CD4-positive, alpha-beta T cell treated with Interleukin-4 for 4 hours (primary cell): ENCODE data around the gene TMEM170B.

ENCODE experiments used
- DNase-seq: peaks from one replicate; pipeline ENCODE4 v3.0.0-alpha.2; 2020

TMEM170B gene

DNA sequence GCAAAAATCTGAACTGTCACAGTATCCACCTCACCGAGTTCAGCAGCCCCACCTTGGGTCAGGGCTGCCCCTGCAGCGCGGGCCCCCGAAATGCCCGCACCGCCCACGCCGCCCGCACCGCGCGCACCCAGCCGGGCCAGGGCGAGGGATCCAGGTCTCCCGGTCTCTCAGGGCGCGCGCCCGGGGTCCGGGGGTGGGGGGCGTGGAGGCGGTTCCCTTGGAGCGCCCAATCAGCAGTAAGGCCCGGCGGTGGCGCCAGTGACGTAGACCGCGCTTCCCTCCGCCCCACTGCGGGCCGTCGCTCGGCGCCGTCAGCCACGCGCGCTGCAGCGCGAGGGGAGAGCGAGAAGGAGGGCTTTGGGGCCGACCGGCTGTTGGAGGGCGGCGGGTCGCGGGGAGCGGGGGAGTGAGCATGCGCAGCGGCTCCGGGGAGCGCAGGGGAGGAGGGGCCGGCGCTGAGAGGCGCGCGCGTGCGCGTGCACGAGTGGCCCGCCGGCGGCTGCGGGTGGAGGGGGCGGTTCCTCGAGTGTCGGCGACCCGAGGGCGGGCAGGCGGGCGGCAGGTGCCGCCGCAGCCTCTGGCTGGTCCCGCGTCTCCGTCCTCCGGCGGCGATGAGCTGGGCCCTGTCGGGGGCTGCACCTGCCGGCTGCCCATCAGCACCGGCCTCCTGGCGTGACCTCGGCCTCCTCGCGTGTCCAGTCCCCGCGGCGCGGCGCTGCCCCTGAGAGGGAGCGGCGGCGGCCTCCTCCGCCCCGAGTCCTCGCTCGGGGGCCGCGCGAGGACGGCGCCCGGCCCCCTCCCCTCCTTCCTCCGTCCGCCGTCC, at the start of gene TMEM170B:
Gene TMEM170B (plus strand): TSS at position 521 of the 823 bp plus-strand sequence. CDS start 529 bp downstream, outside the sequence.
- peak; percentile 96 for DNase-seq

DNA sequence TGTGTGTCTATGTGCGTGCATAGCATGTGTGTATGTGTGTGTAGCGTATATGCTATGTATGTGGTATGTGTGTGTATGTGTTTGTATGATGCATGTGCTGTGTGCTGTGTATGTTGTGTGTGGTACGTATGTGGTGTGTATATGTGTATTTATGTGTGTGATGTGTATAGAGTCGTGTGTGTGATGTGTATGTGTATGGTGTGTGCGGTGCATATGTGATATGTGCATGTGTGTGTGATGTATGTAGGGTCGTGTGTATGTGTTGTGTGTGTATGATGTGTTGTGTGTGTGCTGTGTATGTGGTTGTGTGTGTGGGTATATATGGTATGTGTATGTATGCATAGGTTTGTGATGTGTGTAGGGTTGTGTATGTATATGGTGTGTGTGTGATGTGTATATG, 46.6 kb upstream of the TMEM170B start:
- no peak for DNase-seq

DNA sequence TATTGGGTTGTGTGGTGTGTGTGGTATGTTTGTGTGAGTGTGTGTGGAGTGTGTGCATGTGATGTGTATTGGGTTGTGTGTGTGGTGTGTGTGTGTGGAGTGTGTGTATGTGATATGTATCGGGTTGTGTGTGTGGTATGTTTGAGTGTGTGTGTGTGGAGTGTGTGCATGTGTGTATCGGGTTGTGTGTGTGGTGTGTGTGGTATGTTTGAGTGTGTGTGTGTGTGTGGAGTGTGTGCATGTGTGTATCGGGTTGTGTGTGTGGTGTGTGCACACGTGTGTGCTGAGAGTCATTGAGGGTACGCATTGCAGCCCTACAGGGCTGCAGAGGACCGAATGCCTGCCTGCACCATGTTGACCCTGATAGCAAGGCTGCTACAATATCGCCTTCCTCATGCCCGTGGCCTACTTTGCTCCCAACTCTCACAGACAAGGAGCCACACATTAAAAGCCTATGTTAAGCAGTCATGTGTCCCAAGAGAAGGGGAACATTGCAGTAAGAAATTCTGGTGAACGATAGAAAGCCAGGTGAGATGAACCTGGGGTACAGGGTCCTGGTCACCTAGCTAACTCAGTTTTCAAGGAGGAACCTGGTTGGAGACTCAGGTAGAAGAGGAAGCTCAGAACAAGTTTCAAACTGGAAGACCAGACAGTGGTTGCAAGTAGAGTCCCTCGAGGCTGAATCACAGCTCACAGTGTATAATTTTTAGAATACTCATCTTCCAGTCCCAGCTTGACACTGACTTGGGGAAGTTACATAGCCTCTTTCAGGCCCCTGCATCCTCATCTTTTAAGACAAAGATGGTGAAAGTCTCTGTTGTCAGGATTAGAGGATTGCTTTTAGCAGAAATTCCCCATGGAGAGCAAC, 45.7 kb upstream of the TMEM170B start:
- no peak for DNase-seq

DNA sequence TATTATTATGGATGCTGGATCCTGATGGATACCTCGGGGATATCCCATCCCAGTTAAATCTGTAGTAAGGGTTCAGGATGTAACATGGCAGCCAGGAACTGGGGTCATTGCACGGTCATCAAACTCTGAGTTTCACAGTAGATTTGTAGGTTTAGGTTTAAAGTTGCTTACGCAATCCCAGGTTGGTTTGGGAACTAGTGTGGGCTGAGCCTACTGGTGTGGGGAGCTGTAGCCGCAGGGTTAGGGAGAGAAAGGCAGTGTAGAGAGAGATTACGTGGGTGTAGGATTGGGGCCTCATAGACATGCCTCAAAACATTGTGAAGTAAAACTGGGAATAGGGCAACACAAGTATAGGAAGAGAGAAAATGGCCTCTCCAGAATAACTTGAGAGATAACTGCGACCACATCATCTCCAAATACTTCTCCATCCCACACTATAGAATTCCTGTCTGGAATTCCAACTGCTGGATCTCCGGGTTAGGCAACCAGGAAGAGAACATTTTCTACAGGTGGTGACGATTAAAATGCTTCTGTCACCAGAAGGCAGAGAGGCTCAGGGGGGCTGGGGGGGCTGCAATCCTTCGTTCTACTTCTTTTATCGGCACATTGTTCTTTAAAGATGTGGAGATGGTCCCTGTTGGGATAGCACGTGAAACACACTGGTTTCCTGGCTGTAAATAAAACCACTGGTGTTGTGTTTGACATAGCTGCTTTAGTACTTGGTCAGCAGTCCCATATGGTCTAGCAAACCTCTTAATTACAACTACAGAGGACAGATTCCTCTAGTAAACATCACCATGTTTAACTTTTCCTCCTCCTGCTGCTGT, 44.9 kb upstream of the TMEM170B start:
- DNase-seq = no peak

DNA sequence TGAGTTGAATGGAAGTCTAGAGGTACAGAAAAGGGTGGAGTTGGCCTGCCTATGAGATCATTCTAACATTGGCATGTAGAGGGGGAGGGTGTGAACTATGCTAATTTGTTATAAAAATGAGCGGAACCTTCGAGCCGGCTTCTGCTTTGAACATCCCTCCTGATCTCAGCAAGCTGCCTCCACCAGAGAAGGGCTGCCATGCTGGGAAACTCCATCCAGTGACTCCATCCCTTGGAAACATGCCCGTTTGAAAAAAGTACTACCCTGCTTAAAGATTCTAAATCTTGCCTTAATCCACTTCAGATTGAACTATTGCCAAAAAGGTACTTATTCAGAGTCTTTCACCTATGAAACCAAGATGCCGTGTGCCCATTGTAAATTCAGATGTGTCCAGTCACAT, 43.6 kb upstream of the TMEM170B start:
- no peak for DNase-seq

DNA sequence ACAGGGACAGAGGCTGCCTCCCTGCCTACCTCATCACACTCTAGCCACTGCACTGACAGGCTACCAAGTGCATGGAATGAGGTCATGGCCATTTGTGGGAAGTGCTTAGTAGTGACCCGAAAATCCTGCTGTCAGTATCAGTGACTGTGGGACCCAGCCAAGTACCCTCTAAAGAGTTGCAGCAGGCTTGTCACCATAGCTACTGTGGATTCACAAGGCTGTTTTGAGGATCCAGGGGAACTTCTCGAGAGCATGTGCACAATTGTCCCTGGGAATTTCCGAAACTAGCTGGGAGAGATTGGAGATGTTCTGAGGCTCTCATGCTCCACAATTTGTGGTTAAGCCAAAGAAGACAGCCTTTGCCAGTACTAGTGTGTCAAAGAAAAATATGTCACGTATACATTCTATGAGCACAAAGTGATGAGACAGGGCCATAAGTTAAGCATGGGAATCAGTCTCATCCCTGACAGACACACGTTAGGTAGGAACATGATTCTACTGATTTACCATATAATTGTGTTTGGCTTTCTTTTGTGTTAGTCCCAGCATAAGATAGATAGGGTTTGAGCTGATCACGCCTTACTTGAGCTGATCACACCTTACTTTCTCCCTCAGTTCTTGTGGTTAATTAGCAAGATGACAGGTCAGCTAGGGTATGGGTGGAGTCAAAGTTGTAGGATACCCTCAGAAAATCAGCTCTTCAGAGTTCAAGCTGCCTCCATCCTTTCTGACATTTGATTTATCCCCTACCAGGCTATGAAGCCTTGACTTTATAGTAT, 42.6 kb upstream of the TMEM170B start:
- DNase-seq = no peak

GRCh38 chr6:11495565-11496145, 41.9 kb upstream of the TMEM170B start:
- no peak for DNase-seq

DNA sequence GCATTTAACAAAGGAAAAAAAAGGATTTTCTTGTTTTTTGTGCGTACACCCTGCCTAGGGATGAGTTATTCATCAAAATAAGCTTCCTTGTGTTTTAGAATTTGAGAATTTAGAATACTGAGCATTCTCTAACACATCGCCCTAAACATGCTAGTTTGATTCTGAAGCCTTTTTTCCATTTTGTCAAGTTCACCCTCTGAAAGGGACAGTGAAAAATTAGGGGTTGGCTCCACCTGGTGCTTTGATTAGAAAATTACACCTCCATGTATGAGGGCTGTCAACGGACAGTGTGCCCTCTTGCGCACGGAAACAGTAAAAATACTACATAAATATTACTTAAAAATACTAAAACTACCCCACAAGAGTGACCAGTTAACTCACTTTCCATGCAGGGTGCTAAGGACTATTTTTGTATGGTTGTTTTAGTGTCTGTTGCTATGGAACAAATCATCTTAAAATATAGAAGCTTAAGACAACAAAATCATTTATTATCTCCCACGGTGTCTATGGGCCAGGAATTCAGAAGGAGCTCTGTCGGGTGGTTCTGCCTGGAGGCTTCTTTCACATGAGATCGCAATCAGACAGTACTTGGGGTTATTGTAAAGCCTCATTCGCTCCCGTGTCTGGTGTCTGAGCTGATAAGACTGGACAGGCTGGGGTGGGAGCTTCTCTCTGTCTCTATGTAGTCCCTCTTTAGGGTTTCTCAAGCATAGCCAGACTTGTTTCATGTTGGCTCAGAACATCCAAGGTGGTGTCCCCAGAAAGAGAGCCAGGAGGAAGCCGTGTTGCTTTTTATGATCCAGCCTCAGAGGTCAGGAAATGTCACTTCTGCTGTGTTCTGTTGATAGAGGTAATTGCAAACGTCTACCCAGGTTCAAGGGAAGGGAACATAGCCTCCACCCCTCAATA, 41.1 kb upstream of the TMEM170B start:
- DNase-seq = peak; percentile 84

DNA sequence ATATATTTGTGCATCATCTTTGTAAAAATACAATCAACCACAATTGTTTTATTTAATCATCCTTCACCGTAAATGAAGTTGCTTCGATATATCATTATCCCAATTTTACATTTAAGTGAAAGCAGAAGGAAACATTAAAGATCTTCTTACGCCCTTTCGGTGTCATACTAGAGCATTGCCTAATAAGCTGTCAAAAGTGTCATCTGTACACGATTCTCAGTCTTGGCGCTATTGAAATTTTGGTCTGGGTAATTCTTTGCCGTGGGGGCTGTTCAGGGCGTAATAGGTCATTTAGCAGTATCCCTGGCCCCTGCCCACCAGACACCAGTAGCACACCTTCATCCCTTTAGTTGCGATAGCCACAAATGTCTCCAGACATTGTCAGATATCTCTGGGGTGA, 40.4 kb upstream of the TMEM170B start:
- no peak for DNase-seq

DNA sequence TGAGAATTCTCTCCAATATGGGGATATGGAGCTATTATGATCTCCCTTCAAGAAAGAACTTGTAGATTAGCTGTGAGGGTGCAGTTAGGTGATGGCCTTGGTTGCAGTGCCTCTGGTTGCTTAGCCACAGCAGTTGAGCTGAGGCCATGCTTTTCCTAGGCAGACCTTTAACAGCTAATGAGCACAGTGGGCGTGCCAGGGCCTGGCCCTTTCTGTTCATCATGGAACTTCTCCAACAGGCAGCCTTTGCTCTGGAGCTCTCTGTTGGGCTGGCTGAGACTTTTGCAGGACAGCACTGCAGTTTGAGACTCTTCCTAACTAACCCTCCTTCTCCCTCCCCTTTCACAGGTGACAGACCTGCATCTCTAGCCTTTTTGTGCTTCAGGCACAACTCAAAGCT, 39.7 kb upstream of the TMEM170B start:
- no peak for DNase-seq

DNA sequence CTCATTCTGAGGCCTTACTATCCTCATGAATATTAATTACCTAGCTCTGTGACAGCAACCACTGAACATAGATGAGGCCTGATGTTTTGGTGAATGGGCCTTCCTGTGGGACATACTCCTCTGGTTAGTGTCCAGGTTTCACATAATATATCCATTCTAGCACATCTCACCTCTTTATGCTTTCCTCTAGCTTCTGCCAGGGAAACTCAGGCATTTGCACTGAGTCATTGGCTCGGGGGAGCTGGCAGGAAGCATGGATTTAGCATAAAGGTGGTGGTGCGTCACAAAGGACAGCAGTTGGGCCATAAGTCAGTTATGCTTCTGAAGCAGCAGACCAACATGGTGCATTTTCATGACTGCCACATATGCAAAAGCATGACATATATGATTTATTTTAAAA, 37.5 kb upstream of the TMEM170B start:
- no peak for DNase-seq

DNA sequence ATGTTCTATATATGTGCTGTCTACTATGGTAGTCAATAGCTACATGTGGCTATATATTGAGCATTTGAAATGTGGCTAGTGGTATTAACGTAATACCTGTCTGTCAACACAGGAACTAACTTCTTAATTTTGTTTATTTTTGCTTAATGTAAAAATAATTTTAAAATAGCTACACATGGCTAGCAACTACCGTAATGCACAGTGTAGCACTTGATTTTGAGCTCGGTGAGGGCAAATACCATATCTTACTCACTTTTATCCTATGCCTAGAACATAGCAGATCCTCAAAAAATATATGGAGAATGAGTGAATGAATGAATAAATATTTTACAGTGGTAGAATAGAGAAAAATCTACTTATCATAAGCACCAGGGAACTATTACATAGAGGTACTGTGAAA, 28.1 kb upstream of the TMEM170B start:
- DNase-seq = no peak

GRCh38 chr6:11514672-11515071, 22.9 kb upstream of the TMEM170B start:
- no peak for DNase-seq

GRCh38 chr6:11515763-11516162, 21.8 kb upstream of the TMEM170B start:
- no peak for DNase-seq

GRCh38 chr6:11522812-11523605, 14.5 kb upstream of the TMEM170B start:
- no peak for DNase-seq

DNA sequence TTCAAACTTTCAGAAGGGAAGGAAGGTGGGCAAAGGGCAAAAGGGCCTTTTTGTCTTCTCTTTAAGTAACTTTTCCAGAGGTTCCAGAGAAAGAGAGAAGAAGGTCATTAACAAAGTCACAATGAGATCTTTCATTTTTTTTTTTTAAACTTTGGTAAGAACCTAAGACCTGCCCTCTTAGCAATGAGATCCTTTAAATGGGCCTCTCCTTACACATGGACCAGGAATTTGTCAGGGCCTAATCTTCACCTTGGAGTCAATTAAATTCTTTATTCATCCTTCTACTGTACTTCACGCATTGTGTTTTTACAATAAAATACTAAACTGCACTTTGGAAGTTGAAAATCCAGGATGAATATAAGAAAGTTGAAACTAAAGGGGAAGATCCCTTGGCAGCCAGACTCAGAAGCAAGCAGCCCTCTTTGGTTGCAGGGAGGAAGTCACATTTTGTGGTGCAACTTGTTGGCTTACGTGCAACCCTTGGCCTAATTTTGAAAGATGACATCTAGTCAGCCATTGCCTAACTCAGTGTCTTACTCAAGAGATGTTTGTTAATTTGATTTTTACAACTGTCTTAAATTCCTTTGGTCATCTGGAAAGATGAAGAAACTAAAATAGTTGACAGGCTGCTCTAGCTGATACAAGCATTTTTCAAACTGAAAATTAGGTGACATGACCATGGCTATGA, 11.9 kb upstream of the TMEM170B start:
- peak; percentile 22 for DNase-seq

- no peak for DNase-seq
Observed at GRCh38 chr6:11526156-11526505, 11.4 kb upstream of the TMEM170B start.

DNA sequence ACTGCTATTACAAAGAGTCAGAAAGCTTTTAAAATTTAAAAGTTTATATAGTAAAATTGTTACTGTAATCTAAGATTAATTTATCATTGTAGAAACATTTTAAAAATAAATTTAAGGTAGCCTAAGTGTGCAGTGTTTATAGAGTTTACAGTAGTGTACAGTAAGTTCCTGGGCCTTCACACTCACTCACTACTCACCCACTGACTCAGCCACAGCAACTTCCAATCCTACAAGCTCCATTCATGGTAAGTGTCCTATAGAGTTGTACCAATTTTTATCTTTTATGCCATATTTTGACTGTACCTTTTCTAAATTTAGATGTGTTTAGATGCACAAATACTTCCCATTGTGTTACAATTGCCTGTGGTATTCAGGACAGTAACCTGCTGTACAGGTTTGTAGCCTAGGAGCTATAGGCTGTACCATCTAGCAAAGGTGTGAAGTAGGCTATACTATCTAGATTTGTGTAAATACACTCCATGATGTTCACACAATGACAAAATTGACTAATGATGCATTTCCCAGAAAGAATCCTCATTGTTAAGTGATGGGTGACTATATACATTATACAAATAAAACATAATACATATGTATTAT, 10.2 kb upstream of the TMEM170B start:
- no peak for DNase-seq

GRCh38 chr6:11528996-11529395, 8.6 kb upstream of the TMEM170B start:
- no peak for DNase-seq
